ENCODE measurements around the gene ADPRH.

GRCh38 chr3:119632216-119632615 is 52.9 kb downstream of the ADPRH start:
- TF ChIP-seq CTCF (IDR thresholded peaks at IDR 0.05) (no peak), POLR2AphosphoS5 (IDR thresholded peaks at IDR 0.05) (no peak), EP300 (IDR thresholded peaks at IDR 0.05) (no peak), POLR2A (IDR thresholded peaks at IDR 0.05; ENCODE audit: low read depth) (no peak)

Measured in esophagus muscularis mucosa (tissue), 4 donors.